ENCODE measurements around the gene RTTN. TPM values are rescaled to one million over a fixed set of nuclear protein-coding genes. Genes with fewer than 3 reads are reported as not detected.

RTTN gene
- total and polyA plus RNA-seq, 9 of the 15 experiments (the other 6 are each of a cell fraction or from before 2014, with no cell fraction given) = 3.1 to 18.3 (median 10.6) TPM

DNA sequence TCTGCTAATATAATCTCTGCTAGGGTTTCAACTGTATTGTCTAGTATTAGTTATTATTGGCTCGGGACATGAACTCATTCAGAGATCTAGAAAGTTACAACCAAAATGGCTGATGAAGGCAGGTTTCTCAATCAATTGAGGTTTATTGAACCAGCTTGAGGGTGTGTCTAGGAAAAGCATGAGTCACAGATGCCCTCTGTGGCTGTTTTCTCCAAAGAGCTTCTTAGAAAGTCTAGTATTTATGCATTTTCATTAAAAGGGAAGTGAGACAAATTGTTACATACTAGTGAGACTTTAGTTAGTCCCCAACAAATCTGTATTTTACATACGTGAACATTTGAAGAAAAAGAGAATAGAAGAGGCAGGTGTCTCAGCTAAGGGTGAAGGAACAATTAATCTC, 23.0 kb upstream of the RTTN start:
- Histone ChIP-seq H3K27me3 (ENCODE audit: control insufficient read depth in 2 of 2, insufficient read depth in 2 of 2, low read length in 2 of 2) (no peaks in the 10 kb centered on the region), H3K4me1 (replicated peaks in 1 of 2; ENCODE audit: control insufficient read depth in 2 of 2, insufficient read depth in 2 of 2, low read length in 2 of 2) (no peaks in the 10 kb centered on the region), H3K9me3 (replicated peaks; ENCODE audit: control insufficient read depth, insufficient read depth, low read depth, low read length) (no peaks in the 10 kb centered on the region), H3K27ac (ENCODE audit: extremely low read depth, low read depth, low read length) (no peak overlapping the region), H3K4me2 (ENCODE audit: insufficient read depth, low read length) (no peak overlapping the region), H2AFZ (ENCODE audit: low read depth, low read length) (no peak overlapping the region), H3K4me3 (no peak overlapping the region), H3K9ac (ENCODE audit: insufficient read depth in 1 of 2, low read depth in 2 of 2, low read length in 2 of 2) (no peak overlapping the region), H4K20me1 (replicated peaks; ENCODE audit: control insufficient read depth, insufficient read depth, low read length) (no peaks in the 10 kb centered on the region), H3K79me2 (ENCODE audit: control insufficient read depth, insufficient read depth, low read length) (no peaks in the 10 kb centered on the region), H3K9me1 (ENCODE audit: control insufficient read depth, insufficient read depth, low read length) (no peaks in the 10 kb centered on the region), H3K36me3 (ENCODE audit: control insufficient read depth, insufficient read depth, low read length) (no peaks in the 10 kb centered on the region)
- in situ Hi-C loops (cut with MboI) (no loop called here), intact Hi-C loops (cut with micrococcal nuclease) (no loop called here)
- BruUV-seq (replicated peaks) = no TSS peak
- DNase-seq (ENCODE audit: extremely low read depth in 1 of 4, low spot score in 3 of 4) (no peak), ATAC-seq (no peak), FAIRE-seq (no peak)
- TF ChIP-seq YY1 (IDR thresholded peaks at IDR 0.05; ENCODE audit: borderline replicate concordance in 1 of 3, control insufficient read depth in 1 of 3, extremely low read depth in 1 of 3, insufficient read depth in 3 of 3, insufficient read length in 1 of 3, insufficient replicate concordance in 2 of 3, low read depth in 1 of 3, low read length in 2 of 3) = no peak
- POLR2A ChIA-PET = interaction anchor here (1.0 kb wide), 1 partner anchor 26 kb away, joined by 3 read pairs; no protein-coding TSS in a partner anchor
- WGBS (ENCODE audit: insufficient coverage, low coverage, missing lambda C conversion rate) = 6% methylated on average over 2 of the region's 2 CpGs
- CTCF ChIA-PET (ENCODE audit: low intra/inter-chr PET ratio) = no interaction called here

DNA sequence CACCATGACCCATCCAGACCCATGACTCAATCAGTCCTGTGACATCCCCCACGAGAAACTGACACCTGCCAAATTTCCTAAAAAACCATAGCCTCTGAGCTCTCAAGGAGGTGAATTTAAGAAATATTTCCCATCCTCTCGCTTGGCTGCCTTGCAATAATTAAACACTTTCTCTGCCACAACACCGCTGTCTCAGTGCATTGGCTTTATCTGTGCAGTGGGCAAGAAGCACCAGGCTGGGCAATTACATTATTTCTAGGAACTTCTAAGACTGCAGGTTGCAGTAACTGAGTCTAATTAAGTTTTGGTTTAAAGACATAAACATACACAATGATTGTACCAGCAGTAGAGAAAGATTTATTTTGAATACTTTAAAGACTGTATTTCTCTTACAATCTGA, 22.0 kb upstream of the RTTN start:
- DNase-seq (ENCODE audit: extremely low read depth in 1 of 4, low spot score in 3 of 4) (no peak), FAIRE-seq (no peak), ATAC-seq (no peak)
- Histone ChIP-seq H2AFZ (ENCODE audit: low read depth, low read length) (no peak overlapping the region), H3K27me3 (ENCODE audit: control insufficient read depth in 2 of 2, insufficient read depth in 2 of 2, low read length in 2 of 2) (no peaks in the 10 kb centered on the region), H3K79me2 (ENCODE audit: control insufficient read depth, insufficient read depth, low read length) (no peaks in the 10 kb centered on the region), H3K4me3 (no peak overlapping the region), H3K4me1 (replicated peaks in 1 of 2; ENCODE audit: control insufficient read depth in 2 of 2, insufficient read depth in 2 of 2, low read length in 2 of 2) (no peaks in the 10 kb centered on the region), H4K20me1 (replicated peaks; ENCODE audit: control insufficient read depth, insufficient read depth, low read length) (no peaks in the 10 kb centered on the region), H3K9me3 (replicated peaks; ENCODE audit: control insufficient read depth, insufficient read depth, low read depth, low read length) (no peaks in the 10 kb centered on the region), H3K36me3 (ENCODE audit: control insufficient read depth, insufficient read depth, low read length) (no peaks in the 10 kb centered on the region), H3K9me1 (ENCODE audit: control insufficient read depth, insufficient read depth, low read length) (no peaks in the 10 kb centered on the region), H3K27ac (ENCODE audit: extremely low read depth, low read depth, low read length) (no peak overlapping the region), H3K9ac (ENCODE audit: insufficient read depth in 1 of 2, low read depth in 2 of 2, low read length in 2 of 2) (no peak overlapping the region), H3K4me2 (ENCODE audit: insufficient read depth, low read length) (no peak overlapping the region)
- ChIA-PET CTCF (ENCODE audit: low intra/inter-chr PET ratio) (no interaction called here), POLR2A (no interaction called here)
- in situ Hi-C loops (cut with MboI) = no loop called here
- 6% methylated on average over 3 of the region's 3 CpGs for WGBS (ENCODE audit: insufficient coverage, low coverage, missing lambda C conversion rate)
- TF ChIP-seq ZNF586 (CRISPR knock-in tag; conservative IDR thresholded peaks at IDR 0.05) = no peak
- peak; percentile 57 to 82; a peak in 2 of 3 replicates for TF ChIP-seq CBX3 (IDR thresholded peaks at IDR 0.05; ENCODE audit: borderline replicate concordance in 1 of 2, low read length in 2 of 2)
- no peak for TF ChIP-seq NFYB (IDR thresholded peaks at IDR 0.05; ENCODE audit: extremely low read depth, insufficient read length)
- peak; percentile 91 for TF ChIP-seq CBX5 (IDR thresholded peaks at IDR 0.05; ENCODE audit: borderline replicate concordance, low read depth)
- TF ChIP-seq TRIM28 (IDR thresholded peaks at IDR 0.05) = peak; percentile 80; the same call in 1 of the 2 replicates
- TF ChIP-seq XRCC4 (IDR thresholded peaks at IDR 0.05; ENCODE audit: extremely low read depth, insufficient read depth, insufficient read length) = no peak
- peak; percentile 60; the same call in 1 of the 2 replicates for TF ChIP-seq CBX1 (IDR thresholded peaks at IDR 0.05; ENCODE audit: low read depth)
- TF ChIP-seq RBM22 (IDR thresholded peaks at IDR 0.05; ENCODE audit: low read depth, low read length, poor library complexity, severe bottlenecking) = no peak
- no peak for TF ChIP-seq SRF (CRISPR knock-in tag; IDR thresholded peaks at IDR 0.05)
- no peak for TF ChIP-seq MEF2D (tag; conservative IDR thresholded peaks at IDR 0.05; ENCODE audit: low read depth)
- TF ChIP-seq, protein P1, sequence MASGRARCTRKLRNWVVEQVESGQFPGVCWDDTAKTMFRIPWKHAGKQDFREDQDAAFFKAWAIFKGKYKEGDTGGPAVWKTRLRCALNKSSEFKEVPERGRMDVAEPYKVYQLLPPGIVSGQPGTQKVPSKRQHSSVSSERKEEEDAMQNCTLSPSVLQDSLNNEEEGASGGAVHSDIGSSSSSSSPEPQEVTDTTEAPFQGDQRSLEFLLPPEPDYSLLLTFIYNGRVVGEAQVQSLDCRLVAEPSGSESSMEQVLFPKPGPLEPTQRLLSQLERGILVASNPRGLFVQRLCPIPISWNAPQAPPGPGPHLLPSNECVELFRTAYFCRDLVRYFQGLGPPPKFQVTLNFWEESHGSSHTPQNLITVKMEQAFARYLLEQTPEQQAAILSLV (tag; IDR thresholded peaks at IDR 0.05) = no peak
- BruUV-seq (replicated peaks) = no TSS peak
- intact Hi-C loops (cut with micrococcal nuclease) = no loop called here
